Measurements from ENCODE around the gene PLXNB1. TPM values are rescaled to one million over a fixed set of nuclear protein-coding genes. Genes with fewer than 3 reads are reported as not detected.
"Not testable (repeated sequence)": the region's sequence is repeated elsewhere in the genome, so short reads cannot be mapped to it uniquely, and the experiment has no call there.

The PLXNB1 gene
- total RNA-seq, 1 experiment from 2014 or later, result 4.7 TPM

DNA sequence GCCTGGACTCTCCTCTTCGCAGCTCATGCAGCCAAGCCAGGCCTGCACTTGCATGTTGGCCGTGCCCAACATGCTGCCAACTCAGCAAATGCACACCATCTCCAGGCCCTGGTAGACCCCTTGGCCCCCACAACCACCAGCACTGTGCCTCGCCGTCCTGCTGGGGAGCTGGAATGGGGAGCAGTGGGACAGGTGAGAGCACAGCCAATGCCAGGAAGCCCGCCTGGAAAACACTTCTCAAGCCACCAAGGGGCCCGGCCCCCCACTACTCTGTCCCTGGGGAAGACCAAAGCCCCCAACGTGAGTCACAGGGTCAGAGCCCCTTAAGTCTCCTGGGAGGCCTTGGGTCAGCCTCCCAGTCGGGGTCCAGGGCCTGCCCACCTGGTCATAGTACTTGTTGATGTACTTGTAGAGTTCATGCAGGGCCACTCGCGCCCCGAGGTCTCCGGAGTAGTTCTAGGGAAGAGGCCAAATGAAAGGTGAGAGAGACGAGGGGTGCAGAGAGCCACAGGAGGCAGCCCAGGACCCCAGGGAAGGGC is 24.5 kb downstream of the PLXNB1 start:
- no peak for DNase-seq (ENCODE audit: low read depth)

DNA sequence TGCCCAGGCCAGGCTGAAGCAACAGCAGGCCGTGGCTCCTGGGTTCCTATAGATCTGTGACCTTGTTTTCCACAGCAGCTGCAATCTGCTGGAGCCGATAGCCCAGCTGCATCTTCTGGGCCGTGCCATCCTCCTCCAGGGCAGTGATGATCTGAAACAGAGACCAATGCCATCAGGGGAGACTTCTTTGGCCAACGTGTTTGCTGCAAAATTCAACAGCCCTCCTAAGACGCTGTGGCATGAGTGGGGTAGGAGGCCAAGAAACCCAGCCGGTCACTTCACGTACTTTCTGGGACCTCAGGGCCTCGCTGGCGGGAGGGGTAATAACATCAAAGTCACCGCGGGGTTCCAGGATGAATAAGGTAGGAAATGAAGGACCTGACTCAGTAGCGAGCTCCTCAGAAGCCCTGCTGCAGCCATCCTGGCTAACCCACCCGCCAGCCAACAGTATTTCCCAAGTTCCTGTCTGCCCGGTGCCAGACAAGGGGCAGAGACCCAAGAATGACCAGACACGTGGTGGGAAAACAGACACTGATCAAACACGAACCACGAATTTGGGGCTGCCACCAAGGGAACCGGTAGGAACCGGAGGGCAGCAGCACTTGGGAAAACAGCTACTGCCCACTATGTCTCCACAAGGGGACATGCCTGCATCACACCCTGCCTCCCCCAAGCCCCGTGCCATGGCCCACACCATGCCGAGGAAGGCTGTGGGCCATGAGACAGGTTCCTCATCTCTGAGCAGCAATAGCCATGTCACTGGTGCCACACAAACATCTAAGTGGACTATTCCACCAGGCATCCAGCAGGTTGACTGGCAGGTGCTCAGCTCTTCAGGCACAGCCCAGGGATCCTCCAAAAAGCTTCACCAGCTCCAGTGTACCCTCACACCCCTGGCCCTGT is 25.2 kb downstream of the PLXNB1 start:
- no peak for DNase-seq (ENCODE audit: low read depth)

DNA sequence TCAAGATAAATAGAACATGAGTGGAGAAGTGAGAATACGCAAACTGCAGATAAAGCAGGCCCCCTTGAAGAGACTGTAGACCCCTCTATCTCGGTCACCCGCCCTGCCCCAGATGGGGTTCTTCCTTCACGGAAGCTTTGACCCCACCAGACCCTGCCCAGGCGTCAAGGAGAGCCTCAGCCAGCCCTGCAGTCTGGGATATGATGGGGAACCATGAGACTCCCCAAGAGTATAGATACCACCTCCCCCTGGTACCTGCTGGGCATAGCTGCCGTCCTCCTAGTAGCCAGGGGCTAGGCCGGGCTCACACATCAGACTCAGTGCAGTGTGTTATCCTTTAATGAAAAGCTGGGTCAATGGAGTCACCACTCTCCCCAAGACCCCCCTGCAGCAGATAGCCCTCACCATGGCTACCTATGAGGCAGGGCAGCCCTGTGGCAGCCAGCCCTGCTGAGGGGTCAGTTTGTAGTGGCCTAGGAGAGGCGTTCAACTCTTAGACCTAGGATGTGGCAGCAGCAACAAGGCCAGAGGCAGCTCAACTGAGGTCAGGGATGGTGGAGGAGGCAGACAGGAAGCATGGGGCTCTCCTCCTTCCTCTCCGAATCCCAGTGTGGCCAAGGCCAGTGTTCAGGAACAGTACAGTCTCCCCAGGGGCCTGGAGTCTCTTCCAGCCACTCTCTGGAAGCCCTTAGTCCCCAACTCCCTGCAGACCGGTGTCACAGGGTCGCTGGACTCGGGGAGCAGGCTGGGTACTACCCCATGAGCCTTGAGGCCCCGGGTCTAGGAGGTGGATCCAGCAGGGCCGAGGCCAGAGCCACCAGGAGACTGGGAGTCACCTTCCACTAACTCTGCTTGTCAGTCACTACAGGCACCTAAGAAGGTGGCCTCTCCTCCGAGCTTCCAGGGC is 26.1 kb downstream of the PLXNB1 start:
- no peak for DNase-seq (ENCODE audit: low read depth)

DNA sequence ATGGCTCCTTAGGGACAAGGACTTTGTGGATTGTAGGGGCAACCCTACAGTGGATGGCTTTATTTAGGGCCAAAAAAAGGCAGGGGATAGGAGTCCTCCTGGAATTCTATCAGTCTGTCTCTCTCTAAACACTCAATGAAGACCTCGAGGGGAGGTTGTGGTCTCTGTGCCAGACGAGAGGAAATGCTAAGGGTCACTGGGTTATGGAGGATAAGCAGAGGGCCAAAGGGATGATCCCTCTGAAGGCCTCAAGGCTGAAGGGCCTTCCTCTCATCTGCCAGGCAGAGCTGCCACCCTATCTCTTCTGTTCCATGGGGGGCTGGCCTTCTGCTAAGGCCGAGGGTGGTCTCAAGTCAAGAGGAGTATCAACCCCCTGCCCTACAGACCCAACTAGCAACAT is 27.0 kb downstream of the PLXNB1 start:
- DNase-seq (ENCODE audit: low read depth), result no peak

DNA sequence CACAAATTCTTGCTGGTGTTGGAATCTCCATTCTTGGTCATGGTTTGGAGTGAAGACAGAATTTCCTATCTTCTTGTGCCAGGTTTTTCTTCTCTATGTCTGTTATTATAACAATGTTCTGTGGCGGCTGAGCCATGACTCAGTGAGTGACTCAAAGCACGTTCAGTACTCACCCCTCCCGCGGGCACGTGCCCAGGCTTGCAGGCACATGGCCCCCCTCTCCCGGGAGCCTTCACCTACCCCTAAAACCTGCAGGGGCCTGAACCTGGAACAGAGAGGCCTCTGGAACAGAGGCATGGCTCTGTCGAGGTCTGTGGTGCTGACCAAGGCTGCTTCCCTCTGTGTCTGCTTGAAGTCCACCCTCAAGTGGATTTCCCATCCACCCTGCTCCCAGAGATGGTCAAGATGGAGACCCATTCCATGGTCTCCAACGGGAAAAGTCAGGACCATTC is 27.6 kb downstream of the PLXNB1 start:
- peak; percentile 88 for DNase-seq (ENCODE audit: low read depth)

DNA sequence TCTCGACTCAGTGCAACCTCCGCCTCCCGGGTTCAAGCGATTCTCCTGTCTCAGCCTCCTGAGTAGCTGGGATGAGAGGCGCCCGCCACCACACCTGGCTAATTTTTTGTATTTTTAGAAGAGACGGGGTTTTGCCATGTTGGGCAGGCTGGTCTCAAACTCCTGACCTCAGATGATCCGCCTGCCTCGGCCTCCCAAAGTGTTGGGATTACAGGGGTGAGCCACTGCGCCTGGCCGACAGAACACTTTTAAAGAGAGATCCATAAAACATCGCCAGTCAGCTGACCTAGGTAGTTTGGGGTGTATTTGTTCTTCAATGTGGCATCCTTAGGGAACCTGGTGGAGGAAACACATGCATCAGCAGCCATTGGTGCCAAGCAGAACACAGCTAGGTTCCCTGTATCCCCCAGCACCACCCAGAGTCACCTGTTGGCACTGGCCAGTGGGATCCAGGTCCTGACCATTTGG is 28.4 kb downstream of the PLXNB1 start:
- DNase-seq (ENCODE audit: low read depth), result not testable (repeated sequence)

DNA sequence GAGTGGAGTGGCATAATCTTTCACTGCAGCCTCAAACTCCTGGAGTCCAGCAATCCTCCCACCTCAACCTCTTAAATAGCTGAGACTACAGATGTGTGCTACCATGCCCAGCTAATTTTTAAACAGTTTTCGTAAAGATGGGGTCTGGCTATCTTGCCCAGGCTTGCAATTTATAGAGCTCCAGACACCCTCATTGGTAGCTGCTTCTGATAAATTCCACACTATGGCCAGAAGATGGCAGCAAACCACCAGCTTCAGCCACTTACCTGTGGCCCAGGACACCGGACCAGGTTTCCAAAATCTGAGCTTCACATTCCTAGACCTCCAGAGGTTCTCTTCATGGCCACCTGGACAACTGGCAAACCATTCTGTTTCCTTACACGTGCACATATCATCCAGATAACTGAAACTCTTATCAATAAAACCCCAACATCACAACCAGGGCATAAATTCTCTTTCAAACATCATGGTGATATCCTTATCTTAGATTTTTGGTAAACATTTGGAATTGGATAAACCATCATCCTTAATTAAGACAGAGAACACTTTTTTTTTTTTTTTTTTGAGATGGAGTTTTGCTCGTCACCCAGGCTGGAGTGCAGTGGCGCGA is 29.0 kb downstream of the PLXNB1 start:
- peak; percentile 48 for DNase-seq (ENCODE audit: low read depth)

DNA sequence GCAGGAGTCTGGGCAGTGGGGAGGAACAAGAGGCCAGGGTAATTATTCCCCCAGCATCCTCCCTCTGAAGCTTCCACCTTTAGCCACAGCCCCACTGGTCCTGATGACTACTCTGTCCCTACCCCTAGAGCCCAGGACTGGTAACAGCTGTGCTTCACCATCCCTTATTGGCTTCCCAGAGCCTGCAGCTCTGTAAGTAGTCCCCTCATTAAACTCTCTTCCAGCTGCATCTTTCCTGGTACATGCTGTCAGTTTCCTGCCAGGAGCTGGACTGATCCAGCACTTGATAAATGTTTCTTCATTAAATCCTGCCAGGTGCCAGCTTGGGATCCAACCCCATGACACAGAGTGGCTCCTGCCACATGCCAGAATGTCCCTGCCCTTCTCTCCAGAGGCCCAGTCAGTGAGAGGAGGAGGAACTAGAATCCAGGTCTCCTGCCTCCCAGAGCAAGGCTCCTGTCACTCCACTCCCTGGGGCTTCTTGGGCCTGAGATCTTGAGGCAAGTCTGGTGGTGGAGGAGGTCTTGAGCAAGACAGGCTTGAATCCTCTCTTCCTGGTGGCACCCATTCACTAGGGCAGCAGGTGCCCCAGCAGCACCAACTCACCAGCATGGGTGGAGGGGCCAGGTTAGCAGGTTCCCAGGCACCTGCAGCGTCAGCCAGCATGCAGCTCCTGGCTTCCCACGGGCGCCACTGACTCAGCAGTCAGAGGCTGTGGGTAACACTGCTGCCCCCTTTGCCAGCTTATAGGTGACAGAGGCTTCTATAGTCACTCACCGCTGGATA is 30.3 kb downstream of the PLXNB1 start:
- DNase-seq (ENCODE audit: low read depth), result no peak

DNA sequence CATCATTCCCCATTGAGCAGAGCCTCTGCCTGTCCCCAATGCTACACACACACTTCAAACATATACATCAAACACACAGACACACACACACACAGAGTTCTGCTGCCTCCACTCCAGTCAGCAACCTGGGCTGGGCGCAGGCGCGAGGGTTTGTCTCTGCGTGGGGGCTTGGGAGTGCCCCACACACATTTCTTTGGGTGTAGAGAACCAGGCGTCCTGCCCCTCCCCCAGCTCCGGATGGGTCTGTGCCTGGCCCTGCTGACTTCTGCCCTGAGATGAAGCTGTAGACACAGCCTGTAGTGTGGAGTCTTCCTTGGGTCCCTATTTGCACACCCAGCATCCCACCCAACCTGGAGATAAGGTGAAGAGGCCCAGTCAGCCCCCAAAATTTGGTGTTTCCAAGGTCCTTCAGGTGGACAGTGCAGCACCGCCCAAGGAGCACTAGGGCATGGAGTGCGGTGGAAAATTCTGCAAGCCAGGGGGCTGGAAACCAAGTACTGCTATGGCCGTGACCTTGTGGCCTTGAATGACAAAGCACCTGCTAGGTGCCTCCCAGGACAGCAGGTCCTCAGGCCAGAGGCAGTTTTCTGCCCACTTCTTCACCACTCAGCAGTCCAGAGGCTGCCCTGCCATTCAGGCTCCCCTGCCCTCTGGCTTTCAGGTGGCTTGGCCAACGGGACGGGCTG is 31.0 kb downstream of the PLXNB1 start:
- no peak for DNase-seq (ENCODE audit: low read depth)

DNA sequence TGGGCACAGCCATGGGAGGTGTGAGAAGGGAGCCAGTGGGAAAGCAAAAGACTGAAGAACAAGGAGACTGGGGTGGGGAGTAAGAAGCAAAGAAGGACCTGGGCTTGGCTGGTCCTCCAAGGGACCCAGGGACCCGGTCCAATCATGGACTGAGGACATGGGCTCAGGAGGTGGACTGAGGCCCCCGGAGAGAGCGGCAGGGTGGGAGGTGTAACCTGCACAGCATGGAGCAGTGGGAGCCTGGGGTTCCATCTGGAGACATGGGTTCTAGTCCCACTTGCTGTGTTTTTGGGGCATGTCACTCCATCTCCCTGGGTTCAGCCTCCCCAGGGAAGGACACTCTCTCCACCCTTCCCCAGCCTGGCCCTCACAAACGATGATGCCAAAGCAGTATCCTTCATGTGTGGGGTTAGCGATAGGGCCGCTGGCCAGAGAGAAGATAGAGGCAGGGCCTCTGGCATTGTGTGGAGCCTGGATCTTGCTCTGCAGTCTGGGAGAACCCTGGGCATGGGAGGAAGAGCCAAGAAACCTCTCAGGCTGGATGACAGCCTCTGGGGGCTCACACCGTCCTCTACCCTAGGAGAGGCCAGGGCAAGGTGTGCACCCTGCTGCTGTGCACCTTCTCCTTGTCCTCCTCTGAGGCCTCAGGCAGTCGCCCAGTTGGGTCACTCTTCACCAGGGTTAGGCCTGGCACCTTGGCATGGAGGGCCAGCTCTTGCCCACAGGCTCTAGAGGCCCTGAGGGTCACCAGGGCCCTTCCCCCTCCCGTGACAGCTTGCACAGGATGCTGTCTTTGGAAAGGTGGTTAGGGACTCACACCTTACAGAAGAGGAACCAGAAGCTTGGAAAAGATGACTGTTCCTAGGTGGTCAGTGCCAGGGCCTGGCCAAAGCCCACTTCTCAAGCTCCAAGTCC is 31.9 kb downstream of the PLXNB1 start:
- no peak for DNase-seq (ENCODE audit: low read depth)

DNA sequence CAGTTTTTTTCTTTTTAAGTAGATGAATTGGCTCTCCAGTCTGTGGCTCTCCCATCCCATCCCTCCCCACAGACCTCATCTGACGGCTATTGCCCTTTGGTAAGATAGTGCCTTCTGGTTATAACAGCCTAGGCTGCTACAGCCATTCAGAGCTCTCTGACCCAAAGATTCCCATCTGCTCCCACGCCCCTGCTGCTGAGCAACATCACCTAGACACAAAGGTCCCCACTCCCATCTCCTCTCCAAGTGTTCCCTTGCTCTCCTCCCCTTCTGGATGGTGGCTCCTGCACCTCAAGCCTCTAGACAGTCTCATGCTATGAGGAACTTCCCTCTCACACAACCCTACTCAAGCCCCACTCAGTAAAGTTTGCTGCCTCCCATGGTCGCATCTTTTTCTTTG is 34.2 kb downstream of the PLXNB1 start:
- no peak for DNase-seq (ENCODE audit: low read depth)

DNA sequence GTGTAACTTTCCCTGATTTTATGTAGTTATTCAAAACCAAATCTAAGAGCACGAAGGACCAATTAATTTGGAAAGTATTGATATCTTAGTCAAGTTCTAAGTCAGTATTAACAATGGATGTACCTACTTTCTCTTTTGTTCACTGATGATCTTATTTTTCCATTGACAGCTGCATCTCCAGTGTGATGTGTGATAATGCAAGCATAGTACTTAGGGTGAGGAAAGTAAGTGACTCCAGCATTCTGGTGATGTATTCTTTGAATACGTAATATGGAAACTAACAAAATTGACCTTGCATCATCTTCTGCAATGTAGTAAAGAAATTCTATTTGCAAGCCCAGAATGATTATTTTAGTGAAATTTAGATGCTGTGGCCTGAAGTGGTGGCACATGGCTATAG is 35.5 kb downstream of the PLXNB1 start:
- no peak for DNase-seq (ENCODE audit: low read depth)

DNA sequence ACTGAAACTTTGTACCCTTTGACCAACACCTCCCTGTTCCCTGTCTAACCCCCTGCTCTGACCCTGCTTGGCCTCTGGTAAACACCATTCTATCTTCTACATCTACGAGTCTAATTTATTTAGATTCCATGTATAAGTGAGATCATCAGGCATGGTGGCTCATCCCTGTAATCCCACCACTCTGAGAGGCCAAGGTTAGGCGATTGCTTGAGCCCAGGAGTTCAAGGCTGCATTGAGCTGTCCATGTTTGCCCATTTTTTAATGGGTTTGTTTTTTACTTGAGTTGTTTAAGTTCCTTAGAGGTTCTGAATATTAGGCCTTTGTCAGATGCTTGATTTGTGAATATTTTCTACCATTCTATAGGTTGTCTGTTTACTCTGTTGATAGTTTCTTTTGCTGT is 40.9 kb downstream of the PLXNB1 start:
- DNase-seq (ENCODE audit: low read depth), result no peak

DNA sequence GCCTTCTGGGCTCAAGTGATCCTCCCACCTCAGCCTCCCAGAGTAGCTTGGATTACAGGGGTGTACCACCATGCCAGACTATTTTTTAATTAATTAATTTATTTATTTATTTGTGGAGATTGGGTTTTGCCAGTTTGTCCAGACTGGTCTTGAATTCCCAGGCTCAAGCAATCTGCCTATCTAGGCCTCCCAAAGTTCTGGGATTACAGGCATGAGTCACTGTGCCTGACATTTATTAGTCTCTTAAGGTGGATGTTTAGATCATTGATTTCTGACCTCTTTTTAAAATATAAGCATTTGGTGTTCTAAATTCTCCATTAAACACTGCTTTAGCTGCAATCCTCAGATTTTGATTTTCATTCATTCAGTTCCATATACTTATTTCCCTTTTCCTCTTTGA is 42.3 kb downstream of the PLXNB1 start:
- no peak for DNase-seq (ENCODE audit: low read depth)

DNA sequence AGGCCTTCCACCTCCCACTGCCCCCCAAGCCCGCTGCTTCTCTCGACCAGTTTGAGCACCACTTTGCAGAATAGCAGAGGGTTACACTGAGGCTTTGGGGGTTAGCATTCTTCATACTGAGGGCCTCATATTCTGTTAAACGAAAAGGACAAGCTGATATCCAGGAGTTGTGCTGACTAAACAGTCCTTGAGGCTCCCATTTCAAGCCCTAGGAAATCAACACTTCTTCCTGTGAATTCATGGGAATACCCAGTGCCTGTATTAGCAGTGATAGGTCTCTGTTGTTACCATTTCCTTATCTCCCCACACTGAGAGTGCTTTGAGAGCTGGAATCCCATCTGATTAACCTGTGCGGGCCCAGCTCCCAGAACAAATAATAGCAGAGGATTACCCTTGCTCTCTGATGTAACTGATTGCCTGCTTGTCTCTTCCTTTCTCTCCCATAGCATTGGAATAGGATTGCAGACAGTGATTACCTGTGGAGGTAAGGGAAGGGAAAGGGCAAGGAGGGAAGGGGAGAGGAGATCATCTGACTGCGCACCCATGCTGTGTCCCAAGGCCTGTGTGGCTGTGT is 56.9 kb downstream of the PLXNB1 start:
- DNase-seq (ENCODE audit: low read depth), result no peak

DNA sequence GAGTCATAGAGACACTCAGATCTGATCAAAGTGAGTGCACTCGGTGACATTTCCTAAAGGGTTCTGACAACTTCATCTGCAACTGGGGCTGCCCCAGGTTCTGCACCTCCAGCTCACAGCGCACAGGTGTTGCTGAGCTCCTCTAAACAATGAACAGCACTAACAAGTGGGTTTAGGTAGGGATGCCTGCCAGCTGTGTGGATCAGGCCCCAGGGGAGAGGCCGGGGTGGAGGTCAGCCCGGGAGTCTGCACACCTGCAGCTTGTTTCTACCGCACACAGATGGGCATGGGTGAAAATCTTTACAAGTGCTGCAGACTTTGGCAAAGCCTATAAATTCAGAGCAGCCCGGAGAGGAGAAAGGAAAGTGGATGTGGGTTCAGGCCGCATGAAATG is 57.5 kb downstream of the PLXNB1 start:
- DNase-seq (ENCODE audit: low read depth), result no peak

DNA sequence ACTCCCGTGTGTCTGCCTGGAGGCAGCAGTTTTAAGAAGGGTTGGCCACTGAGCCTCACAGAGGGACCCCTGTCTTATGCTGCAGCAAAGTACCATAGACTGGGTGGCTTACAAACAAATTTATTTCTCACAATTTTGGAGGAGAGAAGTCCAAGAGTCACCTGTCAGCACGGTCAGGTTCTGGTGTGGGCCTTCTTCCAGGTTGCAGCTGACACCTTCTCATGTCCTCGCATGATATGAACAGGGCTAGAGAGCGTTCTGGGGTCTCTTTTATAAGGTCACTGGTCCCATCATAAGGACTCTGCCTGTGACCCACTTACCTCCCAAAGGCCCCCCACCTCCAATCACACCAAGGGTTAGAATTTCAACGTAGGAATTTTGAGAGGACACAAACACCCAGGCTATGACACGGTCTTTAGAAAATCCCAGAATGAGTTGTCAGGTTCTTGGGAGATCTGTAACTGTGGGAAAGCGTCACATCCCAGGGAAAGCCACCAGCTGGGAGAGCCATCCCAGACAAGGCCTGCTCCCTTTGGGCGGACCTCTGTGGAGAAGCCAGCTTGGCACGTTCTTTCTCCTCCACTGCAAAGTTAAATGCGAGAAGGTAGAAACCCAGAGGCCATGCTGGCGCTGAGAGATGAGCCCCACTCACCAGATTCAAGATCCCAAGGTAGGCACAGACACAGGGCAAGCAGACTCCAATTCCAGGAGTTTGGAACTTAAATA is 58.1 kb downstream of the PLXNB1 start, which contains the start of gene FBXW12:
Gene FBXW12 (plus strand): TSS at position 569 of the 726 bp plus-strand sequence. CDS start 549 bp downstream, outside the sequence.
- no peak for DNase-seq (ENCODE audit: low read depth)

DNA sequence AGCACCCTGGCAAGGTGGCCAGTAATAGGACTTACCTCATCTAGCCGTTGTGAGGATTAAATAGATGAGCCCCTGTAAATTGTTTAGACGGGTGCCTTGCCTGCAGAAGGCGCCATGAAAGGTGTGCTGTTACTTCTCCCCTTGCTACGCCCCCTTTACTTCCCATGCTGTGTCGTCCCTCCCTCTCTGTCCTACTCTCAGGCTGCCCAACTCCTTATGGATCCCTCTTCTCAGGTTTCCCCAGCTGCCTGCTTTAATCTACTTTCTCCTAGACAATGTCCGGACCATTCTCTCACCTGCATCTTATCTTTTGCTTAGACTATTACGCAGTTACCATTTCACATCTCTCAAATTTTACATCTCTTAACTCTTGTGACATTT is 59.6 kb downstream of the PLXNB1 start:
- no peak for DNase-seq (ENCODE audit: low read depth)

Data from RPMI7951 (cell line).